ENCODE data around the gene PMS2. TPM values are rescaled to one million over a fixed set of nuclear protein-coding genes. Genes with fewer than 3 reads are reported as not detected.
A peak's percentile ranks its signal among the peaks of the same experiment; 100 is the strongest.
"Not testable (repeated sequence)": the region's sequence is repeated elsewhere in the genome, so short reads cannot be mapped to it uniquely, and the experiment has no call there.

The PMS2 gene
- 8.4 TPM in 2 replicates for polyA plus RNA-seq (2013)

GRCh38 chr7:6008668-6009611, at the start of gene PMS2, which contains the start of gene AIMP2:
Gene PMS2, minus strand, starts transcription at chr7:6009049. Its CDS starts 30 bp downstream, at chr7:6009019.
Gene AIMP2, plus strand, starts transcription at chr7:6009272. Its CDS starts 92 bp downstream, at chr7:6009364.
- H4K12ac ChIP-seq (ENCODE audit: low read depth, low read length): peak within 1 kb of the TSS; percentile 95
- H3K27ac ChIP-seq (ENCODE audit: low read depth, low read length): peak within 1 kb of the TSS; percentile 93
- peak; percentile 100 for DNase-seq
- peak within 1 kb of the TSS; percentile 1 for H2AK5ac ChIP-seq (ENCODE audit: low read length)
- H3K79me2 ChIP-seq (ENCODE audit: control insufficient read depth, insufficient read depth, low read length, poor library complexity): peaks cover 5% of the 10 kb centered on the region
- H4K91ac ChIP-seq (ENCODE audit: low read depth, low read length): peak within 1 kb of the TSS; percentile 62
- H3K27me3 ChIP-seq (ENCODE audit: insufficient read depth, low read length): no peaks in the 10 kb centered on the region
- peak within 1 kb of the TSS; percentile 92 for H2AFZ ChIP-seq (ENCODE audit: insufficient read depth, low read length, poor library complexity)
- no peak within 1 kb of the TSS for H2BK12ac ChIP-seq (ENCODE audit: low read length)
- peak within 1 kb of the TSS; percentile 41 for H3K4ac ChIP-seq (ENCODE audit: low read depth, low read length)
- H3K4me2 ChIP-seq (ENCODE audit: low read length): peak within 1 kb of the TSS; percentile 74
- H2BK5ac ChIP-seq (ENCODE audit: low read depth, low read length, poor library complexity): peak within 1 kb of the TSS; percentile 65
- H3K9ac ChIP-seq (ENCODE audit: low read length): peak within 1 kb of the TSS; percentile 92
- peaks cover 9% of the 10 kb centered on the region for H3K79me1 ChIP-seq (ENCODE audit: low read length)
- H3K9me3 ChIP-seq (ENCODE audit: insufficient read depth, low read depth, low read length): no peaks in the 10 kb centered on the region
- WGBS (ENCODE audit: extremely low coverage, insufficient coverage, insufficient read length): no CpG with 5 or more reads among the region's 84 CpGs
- H3K36me3 ChIP-seq (ENCODE audit: control insufficient read depth in 1 of 2, insufficient read depth in 2 of 2, low read length in 2 of 2): peaks cover 0 to 5% of the 10 kb centered on the region in 2 experiments
- peak within 1 kb of the TSS; percentile 82 for H2BK120ac ChIP-seq (ENCODE audit: insufficient read depth, low read length, poor library complexity)
- peak within 1 kb of the TSS; percentile 96 for H3K14ac ChIP-seq (ENCODE audit: low read length)
- H3K18ac ChIP-seq (ENCODE audit: low read length): peak within 1 kb of the TSS; percentile 76
- H4K8ac ChIP-seq (ENCODE audit: low read depth, low read length): peak within 1 kb of the TSS; percentile 90
- no peak within 1 kb of the TSS for H3K23ac ChIP-seq (ENCODE audit: low read length)
- H3K4me1 ChIP-seq (ENCODE audit: control insufficient read depth in 1 of 2, insufficient read depth in 2 of 2, low read length in 2 of 2): peaks cover 2% of the 10 kb centered on the region in 2 experiments
- peak within 1 kb of the TSS; percentile 85 for H3K4me3 ChIP-seq (ENCODE audit: low read depth, low read length)

- no peaks in the 10 kb centered on the region for H3K27me3 ChIP-seq (ENCODE audit: insufficient read depth, low read length)
- no peak overlapping the region for H3K14ac ChIP-seq (ENCODE audit: low read length)
- H3K36me3 ChIP-seq (ENCODE audit: control insufficient read depth in 1 of 2, insufficient read depth in 2 of 2, low read length in 2 of 2): peaks cover 9 to 15% of the 10 kb centered on the region in 2 experiments
- H4K8ac ChIP-seq (ENCODE audit: low read depth, low read length): no peak overlapping the region
- H3K4ac ChIP-seq (ENCODE audit: low read depth, low read length): peak overlapping the region; percentile 87
- H2BK12ac ChIP-seq (ENCODE audit: low read length): no peak overlapping the region
- H3K23ac ChIP-seq (ENCODE audit: low read length): no peak overlapping the region
- no peaks in the 10 kb centered on the region for H3K4me1 ChIP-seq (ENCODE audit: control insufficient read depth in 1 of 2, insufficient read depth in 2 of 2, low read length in 2 of 2)
- no CpG with 5 or more reads among the region's 14 CpGs for WGBS (ENCODE audit: extremely low coverage, insufficient coverage, insufficient read length)
- H3K79me2 ChIP-seq (ENCODE audit: control insufficient read depth, insufficient read depth, low read length, poor library complexity): peaks cover 17% of the 10 kb centered on the region
- H3K4me3 ChIP-seq (ENCODE audit: low read depth, low read length): no peak overlapping the region
- peaks cover 7% of the 10 kb centered on the region for H3K79me1 ChIP-seq (ENCODE audit: low read length)
- no peak overlapping the region for H3K27ac ChIP-seq (ENCODE audit: low read depth, low read length)
- H4K91ac ChIP-seq (ENCODE audit: low read depth, low read length): no peak overlapping the region
- no peak overlapping the region for H3K9ac ChIP-seq (ENCODE audit: low read length)
- H3K18ac ChIP-seq (ENCODE audit: low read length): no peak overlapping the region
- H4K12ac ChIP-seq (ENCODE audit: low read depth, low read length): peak overlapping the region; percentile 12
- no peak overlapping the region for H2BK120ac ChIP-seq (ENCODE audit: insufficient read depth, low read length, poor library complexity)
- H2AK5ac ChIP-seq (ENCODE audit: low read length): no peak overlapping the region
- H3K9me3 ChIP-seq (ENCODE audit: insufficient read depth, low read depth, low read length): no peaks in the 10 kb centered on the region
- peak in 1 of 2 donors; percentile 57 for DNase-seq
- no peak overlapping the region for H2AFZ ChIP-seq (ENCODE audit: insufficient read depth, low read length, poor library complexity)
- H2BK5ac ChIP-seq (ENCODE audit: low read depth, low read length, poor library complexity): no peak overlapping the region
- peak overlapping the region; percentile 75 for H3K4me2 ChIP-seq (ENCODE audit: low read length)
Observed at GRCh38 chr7:6057316-6058129, 48.7 kb upstream of the PMS2 start.

GRCh38 chr7:6056616-6057015, 47.8 kb upstream of the PMS2 start:
- Histone ChIP-seq H3K4me1 (ENCODE audit: control insufficient read depth in 1 of 2, insufficient read depth in 2 of 2, low read length in 2 of 2) (no peaks in the 10 kb centered on the region), H3K36me3 (ENCODE audit: control insufficient read depth in 1 of 2, insufficient read depth in 2 of 2, low read length in 2 of 2) (peaks cover 9 to 17% of the 10 kb centered on the region in 2 experiments), H4K91ac (ENCODE audit: low read depth, low read length) (no peak overlapping the region), H2BK12ac (ENCODE audit: low read length) (no peak overlapping the region), H2AK5ac (ENCODE audit: low read length) (no peak overlapping the region), H2BK5ac (ENCODE audit: low read depth, low read length, poor library complexity) (no peak overlapping the region), H3K9me3 (ENCODE audit: insufficient read depth, low read depth, low read length) (no peaks in the 10 kb centered on the region), H3K18ac (ENCODE audit: low read length) (no peak overlapping the region), H3K4ac (ENCODE audit: low read depth, low read length) (no peak overlapping the region), H3K4me2 (ENCODE audit: low read length) (no peak overlapping the region), H3K79me2 (ENCODE audit: control insufficient read depth, insufficient read depth, low read length, poor library complexity) (peaks cover 17% of the 10 kb centered on the region), H4K8ac (ENCODE audit: low read depth, low read length) (no peak overlapping the region), H3K23ac (ENCODE audit: low read length) (no peak overlapping the region), H3K9ac (ENCODE audit: low read length) (no peak overlapping the region), H3K27ac (ENCODE audit: low read depth, low read length) (no peak overlapping the region), H2BK120ac (ENCODE audit: insufficient read depth, low read length, poor library complexity) (no peak overlapping the region), H4K12ac (ENCODE audit: low read depth, low read length) (no peak overlapping the region), H3K27me3 (ENCODE audit: insufficient read depth, low read length) (no peaks in the 10 kb centered on the region), H3K4me3 (ENCODE audit: low read depth, low read length) (no peak overlapping the region), H3K14ac (ENCODE audit: low read length) (no peak overlapping the region), H3K79me1 (ENCODE audit: low read length) (peaks cover 7% of the 10 kb centered on the region), H2AFZ (ENCODE audit: insufficient read depth, low read length, poor library complexity) (no peak overlapping the region)
- WGBS (ENCODE audit: extremely low coverage, insufficient coverage, insufficient read length): no CpG with 5 or more reads among the region's 1 CpG
- DNase-seq: no peak

GRCh38 chr7:6051185-6051584, 42.3 kb upstream of the PMS2 start:
- not testable (repeated sequence) for H3K27me3 ChIP-seq (ENCODE audit: insufficient read depth, low read length); H3K9ac ChIP-seq (ENCODE audit: low read length); H3K4ac ChIP-seq (ENCODE audit: low read depth, low read length); H3K79me2 ChIP-seq (ENCODE audit: control insufficient read depth, insufficient read depth, low read length, poor library complexity); H3K4me3 ChIP-seq (ENCODE audit: low read depth, low read length); H2BK120ac ChIP-seq (ENCODE audit: insufficient read depth, low read length, poor library complexity); H3K18ac ChIP-seq (ENCODE audit: low read length); H4K12ac ChIP-seq (ENCODE audit: low read depth, low read length); H3K14ac ChIP-seq (ENCODE audit: low read length); H3K27ac ChIP-seq (ENCODE audit: low read depth, low read length); H3K23ac ChIP-seq (ENCODE audit: low read length); H3K4me2 ChIP-seq (ENCODE audit: low read length); H3K4me1 ChIP-seq (ENCODE audit: control insufficient read depth in 1 of 2, insufficient read depth in 2 of 2, low read length in 2 of 2); H2AK5ac ChIP-seq (ENCODE audit: low read length); H2AFZ ChIP-seq (ENCODE audit: insufficient read depth, low read length, poor library complexity); H3K9me3 ChIP-seq (ENCODE audit: insufficient read depth, low read depth, low read length); H4K8ac ChIP-seq (ENCODE audit: low read depth, low read length); H3K79me1 ChIP-seq (ENCODE audit: low read length); H2BK12ac ChIP-seq (ENCODE audit: low read length); DNase-seq; H4K91ac ChIP-seq (ENCODE audit: low read depth, low read length)
- peaks cover 24 to 40% of the 10 kb centered on the region in 2 experiments for H3K36me3 ChIP-seq (ENCODE audit: control insufficient read depth in 1 of 2, insufficient read depth in 2 of 2, low read length in 2 of 2)
- no CpG with 5 or more reads among the region's 9 CpGs for WGBS (ENCODE audit: extremely low coverage, insufficient coverage, insufficient read length)
- H2BK5ac ChIP-seq (ENCODE audit: low read depth, low read length, poor library complexity): peak overlapping the region; percentile 21
